Measurements from ENCODE around the gene RPL26.
"Not testable (repeated sequence)": the region's sequence is repeated elsewhere in the genome, so short reads cannot be mapped to it uniquely, and the experiment has no call there.

Gene RPL26

DNA sequence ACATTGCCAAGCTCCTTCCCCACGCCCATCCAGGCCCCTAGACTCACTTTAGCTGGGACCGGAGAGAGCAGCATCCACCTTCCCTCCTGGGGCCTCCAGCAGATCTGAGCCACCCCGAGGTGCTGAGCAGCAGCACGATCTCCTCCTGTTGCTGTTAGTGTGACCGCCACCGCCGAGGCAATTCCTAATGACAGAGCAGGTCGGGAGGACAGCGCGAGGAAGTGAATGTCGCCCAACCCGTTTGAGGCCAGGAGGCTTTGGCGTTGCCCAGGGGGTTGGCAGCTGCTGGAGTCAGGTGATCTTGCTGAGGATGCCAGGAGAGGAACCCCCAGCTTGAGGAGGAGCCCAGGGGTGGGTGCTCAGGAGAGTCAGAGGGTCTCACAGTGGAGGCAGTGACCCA lies 14.6 kb upstream of the RPL26 start, which contains the start of gene RNF222:
Gene RNF222 (minus strand): TSS at position 192 of the 400 bp plus-strand sequence. CDS start 4,366 bp downstream, outside the sequence.
- in situ Hi-C loops (cut with HindIII; ENCODE audit: low sequenced_read_pairs), result no loop called here

DNA sequence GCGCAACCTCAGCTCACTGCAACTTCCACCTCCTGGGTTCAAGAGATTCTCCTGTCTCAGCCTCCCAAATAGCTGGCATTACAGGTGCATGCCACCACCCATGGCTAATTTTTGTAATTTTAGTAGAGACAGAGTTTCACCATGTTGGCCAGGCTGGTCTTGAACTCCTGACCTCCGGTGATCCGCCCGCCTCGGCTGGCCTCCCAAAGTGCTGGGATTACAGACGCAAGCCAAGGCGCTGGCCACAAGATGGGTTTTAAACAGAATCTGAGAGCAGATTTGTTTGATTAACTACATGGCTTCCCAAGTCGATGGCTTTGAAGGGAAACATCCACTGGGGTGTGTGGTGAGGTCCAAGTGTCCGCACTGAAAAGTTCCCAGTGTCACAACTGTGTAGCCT lies 11.5 kb upstream of the RPL26 start:
- in situ Hi-C loops (cut with HindIII; ENCODE audit: low sequenced_read_pairs), result not testable (repeated sequence)

DNA sequence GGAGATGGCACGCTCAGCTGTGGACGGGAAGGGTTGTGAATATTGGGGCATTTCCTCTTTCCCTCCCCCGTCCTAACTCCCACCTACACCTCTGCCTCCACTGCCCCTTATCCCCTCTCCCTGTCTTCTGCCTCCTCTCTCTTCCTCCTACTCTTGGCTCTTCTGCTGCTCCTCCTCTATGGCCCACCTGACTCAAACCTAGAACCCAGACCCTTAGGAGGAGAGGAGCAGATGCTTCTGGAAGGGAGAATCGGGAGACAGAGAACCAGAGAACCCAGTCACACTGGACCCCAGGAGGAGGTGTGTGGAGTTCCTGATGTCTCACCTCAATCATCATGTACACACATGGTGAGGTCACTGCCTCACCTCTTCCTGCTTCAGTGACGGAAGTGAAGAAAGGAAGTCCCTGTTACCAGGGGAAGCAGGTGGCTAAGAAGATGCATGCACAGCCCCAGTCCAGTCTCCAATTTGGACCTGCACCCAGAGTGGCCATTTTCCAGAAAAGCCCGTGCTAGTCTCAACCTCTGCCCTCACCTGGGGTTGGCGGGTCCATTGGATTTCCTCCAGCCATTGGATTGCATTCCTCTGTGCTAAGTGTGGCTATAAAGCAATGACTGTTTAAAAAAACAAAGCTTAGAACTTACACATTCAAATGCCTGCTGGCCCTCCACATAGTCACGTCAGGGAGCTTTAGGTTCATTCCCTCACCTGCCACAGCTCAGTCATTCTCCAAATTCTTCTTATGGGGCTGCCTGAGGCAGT lies 10.7 kb upstream of the RPL26 start:
- in situ Hi-C loops (cut with HindIII; ENCODE audit: low sequenced_read_pairs), result no loop called here

DNA sequence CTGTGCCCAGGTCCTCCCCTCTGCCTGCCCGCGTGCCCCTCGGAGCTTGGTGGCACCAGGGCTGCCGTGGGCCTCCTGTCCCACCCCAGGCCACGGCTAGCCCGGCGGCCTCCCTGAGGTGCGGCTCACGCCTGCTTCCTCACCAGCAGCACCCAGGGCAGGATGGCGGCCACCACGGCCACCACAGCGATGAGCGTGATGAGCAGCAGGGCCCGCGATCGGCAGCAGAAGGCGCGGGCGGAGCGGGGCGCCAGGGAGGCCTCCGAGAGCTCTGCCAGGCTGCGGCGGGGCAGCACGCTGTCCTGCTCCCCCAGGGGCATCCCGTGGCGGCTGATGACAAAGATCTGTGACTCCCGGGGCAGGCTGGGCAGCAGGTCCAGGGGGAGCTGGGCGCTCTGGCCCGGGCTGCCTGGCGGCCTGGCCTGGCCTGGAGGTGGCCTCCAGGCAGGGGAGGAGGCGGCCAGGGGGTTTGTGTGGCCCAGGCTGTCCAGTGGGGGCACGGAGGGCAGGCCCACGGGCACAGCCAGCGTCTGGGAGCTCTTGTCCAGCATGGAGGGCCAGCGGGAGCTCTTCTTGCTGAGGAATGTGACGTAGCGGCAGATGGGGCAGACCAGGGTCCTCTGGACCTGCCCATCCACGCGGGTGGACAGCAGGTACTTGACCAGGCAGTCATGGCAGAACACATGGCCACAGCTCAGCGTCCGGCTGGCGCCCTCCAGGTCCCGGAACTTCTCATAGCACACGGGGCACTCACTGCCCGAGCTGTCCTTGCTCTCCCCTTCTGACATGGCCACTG lies 9.9 kb upstream of the RPL26 start:
- in situ Hi-C loops (cut with HindIII; ENCODE audit: low sequenced_read_pairs), result no loop called here

DNA sequence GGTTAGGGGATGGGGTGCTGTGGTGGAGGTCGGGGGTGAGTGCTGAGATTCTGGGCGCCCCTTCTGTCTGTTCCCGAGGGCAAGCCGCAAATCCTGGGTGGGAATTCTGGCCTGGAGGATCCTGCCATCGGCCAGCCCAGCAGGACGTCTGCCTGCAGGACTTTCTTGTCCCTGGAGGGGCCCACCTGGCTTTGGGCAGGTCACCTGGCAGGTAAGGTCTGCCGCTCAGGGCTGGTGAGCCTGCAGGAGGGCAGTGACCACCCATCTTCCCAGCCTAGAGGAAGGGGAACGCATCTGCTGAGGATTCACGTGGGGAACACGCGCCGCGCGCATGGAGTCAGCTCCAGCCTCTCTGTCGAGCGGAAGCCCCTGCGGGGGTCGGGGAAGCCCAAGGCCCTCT lies 9.3 kb upstream of the RPL26 start:
- in situ Hi-C loops (cut with HindIII; ENCODE audit: low sequenced_read_pairs), result no loop called here

DNA sequence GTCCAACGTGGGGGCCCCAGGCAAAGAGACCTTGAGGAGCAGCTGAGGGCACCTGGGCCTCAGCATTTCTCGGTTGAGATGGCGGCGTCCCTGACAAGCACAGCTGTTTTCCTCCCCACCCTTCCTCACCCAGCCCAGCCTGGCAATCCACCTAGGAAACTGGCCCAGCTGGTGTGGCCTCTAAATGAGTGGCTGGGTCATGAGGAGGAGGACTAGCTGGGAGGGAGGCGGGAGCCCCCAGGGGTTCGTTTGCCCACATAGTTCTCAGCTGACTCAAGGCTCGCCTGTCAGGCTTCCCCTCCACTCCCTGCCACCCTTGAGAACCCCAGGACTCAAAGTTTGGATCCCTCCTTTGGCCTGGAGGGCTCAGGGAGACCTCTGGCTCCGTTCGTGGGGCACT lies 8.7 kb upstream of the RPL26 start:
- in situ Hi-C loops (cut with HindIII; ENCODE audit: low sequenced_read_pairs), result no loop called here

DNA sequence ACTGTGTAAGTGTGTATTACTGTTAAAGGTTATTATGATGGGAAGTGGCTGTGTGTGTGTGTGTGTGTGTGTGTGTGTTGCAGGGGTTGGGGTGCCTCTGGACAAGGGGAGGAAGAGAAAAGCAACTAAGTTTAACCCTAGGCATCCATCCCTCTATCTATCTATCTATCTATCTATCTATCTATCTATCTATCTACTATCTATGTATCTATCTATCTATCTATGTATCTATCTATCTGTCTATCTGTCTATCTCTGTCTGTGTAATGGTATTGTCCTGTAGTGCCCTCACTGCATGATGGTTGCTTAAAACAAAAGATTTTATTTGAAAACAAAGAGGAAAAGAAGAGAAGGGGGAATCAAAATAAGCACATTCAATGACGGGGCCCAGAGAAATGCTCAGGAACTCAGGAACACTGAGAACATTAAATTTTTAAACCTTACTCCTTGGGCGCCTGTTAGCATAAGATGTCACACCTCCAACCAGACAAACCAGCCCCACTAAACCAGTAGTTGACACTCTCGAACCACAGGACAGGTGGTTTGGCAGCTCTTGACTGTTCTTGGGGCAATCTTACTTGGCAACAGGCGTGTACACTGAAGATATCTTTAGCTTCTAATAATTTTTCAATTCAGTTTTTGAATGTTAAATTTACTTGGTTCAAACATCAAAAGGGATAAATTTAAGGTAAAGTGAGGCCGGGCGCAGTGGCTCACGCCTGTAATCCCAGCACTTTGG lies 5.1 kb upstream of the RPL26 start:
- in situ Hi-C loops (cut with HindIII; ENCODE audit: low sequenced_read_pairs), result no loop called here

DNA sequence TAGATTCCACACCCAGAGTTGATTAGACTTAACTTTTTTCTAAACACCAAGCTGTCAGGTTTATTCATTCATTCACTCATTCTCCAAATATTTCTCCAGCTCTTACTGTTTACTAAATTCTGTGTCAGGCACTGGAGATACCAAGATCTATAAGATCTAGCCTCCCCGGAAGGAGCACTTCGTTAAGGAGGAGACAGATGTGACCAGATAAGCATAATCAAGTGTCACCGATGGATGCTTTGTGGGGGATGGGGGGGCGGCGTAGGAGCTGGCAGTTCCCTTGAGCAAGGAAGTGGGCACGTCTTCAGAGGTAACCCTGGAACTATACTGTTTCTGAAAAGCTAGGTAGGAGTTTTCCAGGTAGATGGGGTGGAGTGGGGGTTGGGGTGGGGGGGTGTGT lies 3.8 kb upstream of the RPL26 start:
- in situ Hi-C loops (cut with HindIII; ENCODE audit: low sequenced_read_pairs), result no loop called here

DNA sequence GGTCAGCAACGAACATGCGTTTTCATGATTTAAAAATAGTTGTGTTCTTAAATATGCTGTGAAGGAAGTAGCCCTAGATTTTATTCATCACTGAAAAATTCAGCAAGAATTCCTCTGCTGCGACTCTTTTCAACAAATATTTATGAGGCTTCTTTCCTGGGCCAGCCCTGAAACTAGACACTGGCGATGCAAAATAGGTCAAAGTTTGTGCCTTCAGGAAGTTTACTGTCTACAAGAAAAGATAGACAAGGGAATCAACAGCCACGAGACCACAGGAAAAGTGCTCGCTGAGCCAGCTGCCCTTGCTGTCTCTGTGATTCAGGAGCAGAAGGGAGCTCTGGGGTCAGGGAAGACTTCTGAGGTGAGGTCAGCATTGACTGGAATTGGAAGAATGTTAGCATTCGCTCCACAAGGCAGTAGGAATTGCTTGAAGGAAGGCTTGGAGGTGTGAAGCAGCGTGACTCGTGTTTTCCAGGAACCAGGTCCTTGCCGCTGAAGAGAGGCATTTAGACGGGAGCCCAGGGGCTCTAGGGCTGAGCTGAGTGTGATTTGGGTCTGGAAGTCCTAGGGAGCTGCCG lies 1.9 kb upstream of the RPL26 start:
- in situ Hi-C loops (cut with HindIII; ENCODE audit: low sequenced_read_pairs), result no loop called here

DNA sequence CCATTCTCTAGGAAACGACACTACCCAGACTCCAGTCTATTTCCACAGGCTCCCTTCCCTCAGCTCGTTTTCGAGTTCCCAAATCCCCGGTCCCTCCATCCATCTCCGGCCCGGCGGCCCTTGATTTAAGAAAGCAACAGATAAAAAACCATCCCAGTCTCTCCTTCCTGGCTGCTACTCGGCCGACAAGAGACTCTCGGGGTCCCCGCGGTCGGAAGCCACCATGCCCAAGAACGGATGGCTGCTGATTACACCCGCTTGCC lies 182 bp downstream of the RPL26 start:
- in situ Hi-C loops (cut with HindIII; ENCODE audit: low sequenced_read_pairs), result no loop called here

DNA sequence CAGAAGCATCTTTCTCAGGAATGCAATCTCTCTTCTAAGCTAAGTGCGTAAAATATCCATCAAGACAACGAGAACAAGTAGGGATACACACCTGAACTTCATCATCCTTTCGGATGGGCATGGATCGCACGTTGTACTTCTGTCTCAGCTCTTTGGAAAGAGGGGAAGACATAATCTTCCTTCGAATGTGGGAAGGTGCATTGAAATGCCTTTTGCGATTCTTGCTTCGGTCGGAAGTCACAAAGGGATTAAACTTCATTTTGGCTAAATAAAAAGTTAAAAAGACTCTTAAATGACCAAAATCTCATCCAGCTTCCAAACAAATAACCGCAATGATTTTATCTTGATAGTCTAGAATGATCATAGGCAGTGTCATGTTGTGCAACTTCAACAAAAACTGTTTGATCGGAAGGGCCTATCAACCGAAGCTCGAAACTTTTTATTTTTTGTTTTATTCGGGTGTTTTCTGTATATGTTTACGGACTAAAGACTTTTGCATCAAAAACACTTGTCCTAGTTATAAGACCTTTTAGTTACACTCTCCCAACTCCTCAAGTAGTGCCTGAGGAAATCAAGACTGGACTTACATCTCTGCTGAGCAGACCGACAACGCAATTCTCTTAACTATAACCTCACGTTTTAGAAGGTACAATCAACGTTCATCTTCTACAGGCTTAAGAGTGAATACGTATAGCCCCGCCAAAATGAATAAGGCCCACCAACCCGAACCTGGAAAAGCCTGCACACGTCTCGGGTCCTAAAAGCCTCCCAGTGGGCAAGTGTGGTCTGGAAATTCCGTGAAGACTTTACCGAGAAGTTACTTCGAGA lies 727 bp downstream of the RPL26 start:
- in situ Hi-C loops (cut with HindIII; ENCODE audit: low sequenced_read_pairs), result no loop called here

DNA sequence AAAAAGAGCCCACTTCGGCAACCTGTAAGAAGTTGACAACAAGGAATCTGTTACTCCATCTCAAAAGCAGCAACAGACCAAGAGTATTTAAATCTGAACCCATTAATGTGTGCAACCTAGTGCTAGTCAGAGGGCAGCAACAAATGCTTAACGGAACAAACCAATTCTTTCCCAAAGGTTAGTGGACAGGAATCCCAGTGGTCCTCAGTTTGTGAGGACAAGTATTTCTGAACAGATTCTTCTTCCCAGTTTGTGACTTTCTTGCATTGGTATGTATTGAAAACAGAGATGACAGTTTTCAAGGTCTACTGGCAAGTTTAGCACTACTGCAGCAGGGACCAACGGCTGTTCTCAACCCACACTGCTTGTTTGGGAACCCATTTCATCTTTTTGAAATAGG lies 2.9 kb downstream of the RPL26 start:
- in situ Hi-C loops (cut with HindIII; ENCODE audit: low sequenced_read_pairs), result no loop called here

DNA sequence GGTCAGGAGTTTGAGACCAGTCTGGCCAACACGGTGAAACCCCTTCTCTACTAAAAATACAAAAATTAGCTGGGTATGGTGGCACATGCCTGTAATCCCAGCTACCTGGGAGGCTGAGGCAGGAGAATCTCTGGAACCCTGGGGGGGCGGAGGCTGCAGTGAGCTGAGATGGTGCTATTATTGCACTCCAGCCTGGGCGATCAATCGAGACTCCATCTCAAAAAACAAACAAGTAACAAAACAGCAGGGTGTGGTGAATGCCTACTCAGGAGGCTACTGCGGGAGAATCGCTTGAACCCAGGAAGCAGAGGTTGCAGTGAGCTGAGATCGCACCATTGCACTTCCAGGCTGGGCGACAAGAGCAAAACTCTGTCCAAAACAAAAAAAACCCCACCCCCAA lies 4.9 kb downstream of the RPL26 start:
- in situ Hi-C loops (cut with HindIII; ENCODE audit: low sequenced_read_pairs), result not testable (repeated sequence)

DNA sequence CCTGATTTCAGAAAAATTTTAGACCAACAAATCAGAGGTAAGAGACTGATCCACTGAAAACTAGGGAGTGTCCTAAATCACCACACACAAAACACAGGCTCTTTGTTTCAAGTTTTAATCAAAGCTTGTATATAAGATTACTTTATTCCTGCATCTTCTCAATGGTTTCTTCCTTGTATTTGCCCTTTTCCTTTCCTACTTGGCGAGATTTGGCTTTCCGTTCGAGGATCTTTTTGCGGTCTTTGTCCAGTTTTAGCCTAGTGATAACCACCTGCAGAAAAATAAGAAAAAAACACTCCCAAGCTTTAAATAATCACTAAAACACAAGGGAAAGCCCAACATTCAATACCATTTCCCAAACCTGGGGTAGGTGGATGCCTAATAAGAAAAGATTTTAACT lies 5.6 kb downstream of the RPL26 start:
- in situ Hi-C loops (cut with HindIII; ENCODE audit: low sequenced_read_pairs), result no loop called here

DNA sequence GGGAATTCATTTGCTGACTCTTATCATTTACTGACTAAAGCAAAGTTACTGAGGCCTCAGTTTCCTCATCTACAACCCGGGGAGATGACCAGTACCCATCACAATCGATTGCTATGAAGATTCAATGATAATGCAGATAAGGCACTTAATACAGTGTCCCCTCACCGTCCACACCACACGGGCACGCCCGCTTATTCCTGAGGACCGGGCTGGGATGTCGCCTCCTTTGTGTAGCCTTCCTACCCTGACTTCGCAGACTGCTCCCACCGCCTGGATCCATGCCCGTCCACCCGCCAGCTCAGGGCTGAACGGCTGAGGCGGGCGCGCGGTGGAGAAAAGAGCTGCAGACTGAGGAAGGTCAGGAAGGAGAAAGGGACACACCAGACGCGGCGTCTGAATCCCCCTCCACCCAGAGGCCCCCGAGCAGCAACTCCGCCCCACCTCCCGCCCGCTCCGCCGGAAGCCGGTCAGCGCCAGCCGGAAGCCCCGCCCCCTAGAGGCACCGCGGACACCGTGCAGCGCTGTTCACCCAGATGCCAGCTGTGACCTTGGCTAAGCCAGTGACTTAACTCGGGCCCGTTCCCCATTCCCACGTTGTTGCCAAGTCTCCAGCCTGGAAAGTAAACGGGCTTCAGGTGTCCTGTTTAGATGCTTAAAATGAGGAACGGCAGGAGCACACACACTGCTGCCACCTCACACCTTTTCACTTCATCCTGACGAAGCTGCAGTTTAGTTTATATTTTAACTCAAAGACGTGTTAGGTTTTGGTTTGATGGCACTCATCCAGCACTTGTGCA lies 6.5 kb downstream of the RPL26 start, which contains the start of gene KRABD2:
Gene KRABD2 (minus strand): TSS at position 434 of the 797 bp plus-strand sequence.
- in situ Hi-C loops (cut with HindIII; ENCODE audit: low sequenced_read_pairs), result no loop called here

DNA sequence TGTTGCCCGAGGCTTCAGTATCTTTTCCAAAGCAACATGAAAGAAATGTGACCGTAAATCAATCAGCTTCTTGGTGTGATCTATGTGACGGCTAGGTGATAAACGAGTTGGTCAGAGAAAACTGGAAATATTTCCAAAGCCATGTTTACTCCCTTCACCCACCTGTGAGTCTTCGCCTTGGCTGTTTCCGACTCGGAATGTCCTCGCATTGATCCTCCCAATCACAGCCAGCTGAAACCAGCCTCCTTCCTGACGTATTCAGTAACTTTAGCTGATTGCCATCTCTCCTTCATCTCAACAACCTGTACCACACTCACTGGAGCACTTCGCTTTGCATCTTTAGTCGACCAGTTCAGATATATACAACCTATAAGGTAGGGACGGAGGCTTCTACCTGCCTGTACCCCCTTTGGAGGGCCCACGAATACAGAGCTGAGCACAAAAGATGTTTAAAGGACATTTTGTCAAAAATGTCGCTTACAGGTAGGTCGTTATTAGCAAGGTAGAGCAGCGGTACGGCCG lies 7.2 kb downstream of the RPL26 start:
- in situ Hi-C loops (cut with HindIII; ENCODE audit: low sequenced_read_pairs), result no loop called here

DNA sequence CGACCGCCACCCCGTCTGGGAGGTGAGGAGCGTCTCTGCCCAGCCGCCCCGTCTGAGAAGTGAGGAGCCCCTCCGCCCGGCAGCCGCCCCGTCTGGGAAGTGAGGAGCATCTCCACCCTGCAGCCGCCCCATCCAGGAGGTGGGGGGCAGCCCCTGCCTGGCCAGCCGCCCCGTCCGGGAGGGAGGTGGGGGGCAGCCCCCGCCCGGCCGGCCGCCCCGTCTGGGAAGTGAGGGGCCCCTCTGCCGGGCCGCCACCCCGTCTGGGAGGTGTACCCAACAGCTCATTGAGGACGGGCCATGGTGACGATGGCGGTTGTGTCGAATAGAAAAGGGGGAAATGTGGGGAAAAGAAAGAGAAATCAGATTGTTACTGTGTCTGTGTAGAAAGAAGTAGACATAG lies 9.1 kb downstream of the RPL26 start:
- in situ Hi-C loops (cut with HindIII; ENCODE audit: low sequenced_read_pairs), result not testable (repeated sequence)

DNA sequence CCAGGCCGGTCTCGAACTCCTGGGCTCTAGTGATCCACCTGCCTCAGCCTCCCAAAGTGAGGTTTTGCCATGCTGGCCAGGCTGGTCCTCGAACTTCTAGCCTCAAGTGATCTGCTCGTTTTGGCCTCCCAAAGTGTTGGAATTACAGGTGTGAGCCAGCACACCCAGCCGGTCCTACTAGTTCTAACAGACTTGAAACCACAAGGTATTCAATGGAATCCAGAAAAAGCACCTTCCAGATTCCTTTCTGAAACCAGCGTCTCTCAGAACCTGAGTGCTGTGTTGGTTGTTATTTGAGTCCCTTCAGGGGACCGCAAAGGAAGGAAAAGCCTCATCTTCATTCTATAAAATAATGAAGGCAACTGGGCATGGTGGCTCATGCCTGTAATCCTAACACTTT lies 10.6 kb downstream of the RPL26 start:
- in situ Hi-C loops (cut with HindIII; ENCODE audit: low sequenced_read_pairs), result no loop called here

DNA sequence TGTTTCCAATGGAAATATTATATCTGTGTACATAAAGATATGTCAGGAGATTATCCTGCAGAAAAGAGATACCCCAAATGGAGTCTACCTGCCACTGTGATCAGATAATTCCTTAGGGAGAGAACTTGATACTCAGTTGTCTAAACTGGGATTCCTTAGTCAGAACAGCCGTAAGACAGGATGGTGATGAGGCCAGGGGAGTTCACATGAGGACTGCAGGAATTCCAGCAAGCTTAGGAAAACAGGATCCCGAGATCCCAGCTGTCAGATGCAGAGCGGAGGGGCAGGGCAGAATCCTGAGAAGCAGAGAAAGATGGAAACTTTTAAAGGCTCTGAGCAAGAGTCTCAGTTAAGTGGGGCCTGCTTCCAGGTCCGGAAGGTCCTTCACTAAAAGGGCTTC lies 11.2 kb downstream of the RPL26 start:
- in situ Hi-C loops (cut with HindIII; ENCODE audit: low sequenced_read_pairs), result no loop called here

DNA sequence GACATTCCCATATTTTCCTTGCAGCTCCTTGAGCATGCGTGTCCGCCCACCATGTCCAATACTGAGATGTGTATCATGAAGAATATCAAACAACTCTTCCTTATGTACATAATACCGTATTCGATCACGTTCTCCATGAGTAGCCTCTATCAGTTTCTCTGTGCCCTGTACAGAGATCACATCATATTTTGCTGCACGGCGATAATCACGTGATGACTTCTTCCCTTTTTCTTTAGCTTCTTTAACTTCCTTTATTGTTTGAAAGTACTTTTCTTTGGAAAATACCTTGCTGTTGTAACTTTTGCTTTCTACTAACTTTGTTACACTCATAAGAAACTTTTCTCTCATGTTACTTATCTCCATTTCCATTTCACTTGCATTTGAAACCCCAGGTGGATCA lies 13.0 kb downstream of the RPL26 start:
- in situ Hi-C loops (cut with HindIII; ENCODE audit: low sequenced_read_pairs), result no loop called here
